Activated T-cell treated with anti-CD3 and anti-CD28 coated beads, Interleukin-2, amount 50 U/mL, for 48 hours (primary cell): ENCODE measurements around the gene EVC.

Experiments used
- DNase-seq, 2 experiments: peaks; one replicate each; pipeline ENCODE4 v3.0.0-alpha.2; 2020

The EVC gene

GRCh38 chr4:5710961-5711478 lies at the start of gene EVC:
TSS of gene EVC (plus strand) at chr4:5711201. CDS start at chr4:5711381, 180 bp downstream.
- peak; percentile 31 to 43 for DNase-seq

GRCh38 chr4:5661237-5661636 lies 49.8 kb upstream of the EVC start:
- DNase-seq = no peak

GRCh38 chr4:5662555-5662954 lies 48.4 kb upstream of the EVC start:
- no peak for DNase-seq

GRCh38 chr4:5664778-5665177 lies 46.2 kb upstream of the EVC start:
- no peak for DNase-seq

GRCh38 chr4:5666741-5667140 lies 44.3 kb upstream of the EVC start:
- DNase-seq = no peak

GRCh38 chr4:5676763-5677162 lies 34.2 kb upstream of the EVC start:
- no peak for DNase-seq

- DNase-seq = no peak
Observed at GRCh38 chr4:5678977-5679376, 32.0 kb upstream of the EVC start.

- DNase-seq = no peak
Observed at GRCh38 chr4:5683566-5683965, 27.4 kb upstream of the EVC start.

- DNase-seq = no peak
Observed at GRCh38 chr4:5685296-5685695, 25.7 kb upstream of the EVC start.

GRCh38 chr4:5686338-5686737 lies 24.7 kb upstream of the EVC start:
- no peak for DNase-seq

- DNase-seq = no peak
Observed at GRCh38 chr4:5689065-5689464, 21.9 kb upstream of the EVC start.

- DNase-seq = no peak
Observed at GRCh38 chr4:5691491-5692132, 19.4 kb upstream of the EVC start.

- DNase-seq = no peak
Observed at GRCh38 chr4:5693871-5694270, 17.1 kb upstream of the EVC start.

GRCh38 chr4:5696341-5696740 lies 14.7 kb upstream of the EVC start:
- DNase-seq = no peak

GRCh38 chr4:5700459-5700858 lies 10.5 kb upstream of the EVC start:
- no peak for DNase-seq

GRCh38 chr4:5701971-5702370 lies 9.0 kb upstream of the EVC start:
- DNase-seq = no peak

- DNase-seq = no peak
Observed at GRCh38 chr4:5703831-5704230, 7.2 kb upstream of the EVC start.

GRCh38 chr4:5704276-5704675 lies 6.7 kb upstream of the EVC start:
- DNase-seq = no peak

- no peak for DNase-seq
Observed at GRCh38 chr4:5705647-5706320, 5.2 kb upstream of the EVC start.

- DNase-seq = no peak
Observed at GRCh38 chr4:5706486-5707290, 4.3 kb upstream of the EVC start.

GRCh38 chr4:5707366-5707765 lies 3.6 kb upstream of the EVC start:
- DNase-seq = no peak

GRCh38 chr4:5707778-5708448 lies 3.1 kb upstream of the EVC start:
- DNase-seq = no peak
